Thoracic aorta (tissue), 2 donors: Measurements from ENCODE around the gene MAML2. TPM values are rescaled to one million over a fixed set of nuclear protein-coding genes. Genes with fewer than 3 reads are reported as not detected.

Source experiments
- ATAC-seq: fragments of 150-250 bp; one replicate; pipeline ENCODE4 v1.8.0; 2017; ENCODE audit warnings: low read depth; ENCODE audit not compliant: insufficient number of reproducible peaks, low FRiP score
- DNase-seq: peaks from one replicate; pipeline ENCODE4 v3.0.0-alpha.2; 2020; ENCODE audit warnings: low spot score
- H3K27ac ChIP-seq, 2 donors: fragments of 200-600 bp; sonication (generic); 1 replicate in 1 of 2; 2 replicates in 1 of 2; pipeline ENCODE4 v1.5.1; 2016; ENCODE audit warnings: mild to moderate bottlenecking in 2 of 2, moderate library complexity in 2 of 2
- H3K27me3 ChIP-seq: fragments of 200-600 bp; sonication (generic); replicated peaks from 2 replicates; pipeline ENCODE4 v1.6.0; 2016; ENCODE audit warnings: mild to moderate bottlenecking; ENCODE audit not compliant: insufficient read depth
- H3K36me3 ChIP-seq: fragments of 200-600 bp; sonication (generic); one replicate; pipeline ENCODE4 v1.5.1; 2016
- H3K4me1 ChIP-seq, 2 donors: fragments of 200-600 bp; sonication (generic); 1 replicate in 1 of 2; 2 replicates in 1 of 2; pipeline versions ENCODE4 v1.5.1 to v1.6.0; 2016; ENCODE audit warnings: low read depth in 2 of 2, mild to moderate bottlenecking in 1 of 2; ENCODE audit not compliant: control insufficient read depth in 1 of 2
- H3K4me3 ChIP-seq: fragments of 200-600 bp; sonication (generic); 2 replicates; pipeline ENCODE4 v1.5.1; 2016; ENCODE audit warnings: mild to moderate bottlenecking
- H3K9me3 ChIP-seq: fragments of 200-600 bp; sonication (generic); 2 replicates; pipeline ENCODE4 v1.5.1; 2016
- CTCF ChIP-seq: fragments of 200-600 bp; sonication (generic); IDR thresholded peaks from one replicate; pipeline ENCODE4 v1.5.1; 2019; ENCODE audit warnings: antibody characterized with exemption
- total RNA-seq, 2 donors: library from RNA; depleted of rRNA; stranded (reverse); fragments of >200 nt; gene quantifications; one replicate each; pipeline versions ENCODE4 v1.1.0 to v1.2.3, GENCODE V29; 2016

The MAML2 gene
- total RNA-seq, 2 donors from 2014 or later: 23.4 to 29.6 TPM

- TF ChIP-seq CTCF: no peak
- no peaks in the 10 kb centered on the region for H3K27me3 ChIP-seq
- peaks cover 14 to 75% of the 10 kb centered on the region in 2 donors for H3K4me1 ChIP-seq
- no peaks in the 10 kb centered on the region for H3K36me3 ChIP-seq
- H3K9me3 ChIP-seq: no peaks in the 10 kb centered on the region
- DNase-seq: no peak
- H3K4me3 ChIP-seq: peak overlapping the region; percentile 34
- peak overlapping the region; percentile 64 to 65 for H3K27ac ChIP-seq
- ATAC-seq: peak; percentile 72
Observed at GRCh38 chr11:96162816-96163499, 180.0 kb downstream of the MAML2 start.

GRCh38 chr11:96161307-96162089 is 181.5 kb downstream of the MAML2 start:
- Histone ChIP-seq H3K4me3 (no peak overlapping the region), H3K27ac (peak overlapping the region; percentile 64 to 65), H3K9me3 (no peaks in the 10 kb centered on the region), H3K36me3 (no peaks in the 10 kb centered on the region), H3K27me3 (no peaks in the 10 kb centered on the region), H3K4me1 (peaks cover 20 to 75% of the 10 kb centered on the region in 2 donors)
- no peak for ATAC-seq
- TF ChIP-seq CTCF: no peak
- no peak for DNase-seq

- Histone ChIP-seq H3K4me3 (no peak overlapping the region), H3K9me3 (no peaks in the 10 kb centered on the region), H3K27me3 (no peaks in the 10 kb centered on the region), H3K4me1 (peaks cover 23 to 75% of the 10 kb centered on the region in 2 donors), H3K27ac (peak overlapping the region; percentile 64 to 65), H3K36me3 (no peaks in the 10 kb centered on the region)
- no peak for TF ChIP-seq CTCF
- DNase-seq (no peak), ATAC-seq (no peak)
Observed at GRCh38 chr11:96160732-96161306, 182.2 kb downstream of the MAML2 start.

- no peak for TF ChIP-seq CTCF
- Histone ChIP-seq H3K27ac (no peak overlapping the region), H3K4me1 (peaks cover 28 to 78% of the 10 kb centered on the region in 2 donors), H3K4me3 (no peak overlapping the region), H3K36me3 (no peaks in the 10 kb centered on the region), H3K27me3 (no peaks in the 10 kb centered on the region), H3K9me3 (no peaks in the 10 kb centered on the region)
- ATAC-seq (no peak), DNase-seq (no peak)
Observed at GRCh38 chr11:96159968-96160367, 183.0 kb downstream of the MAML2 start.

- Histone ChIP-seq H3K27me3 (no peaks in the 10 kb centered on the region), H3K36me3 (no peaks in the 10 kb centered on the region), H3K9me3 (no peaks in the 10 kb centered on the region), H3K4me3 (no peak overlapping the region), H3K4me1 (peaks cover 28 to 74% of the 10 kb centered on the region in 2 donors), H3K27ac (peak overlapping the region; percentile 10 to 20)
- ATAC-seq: no peak
- no peak for DNase-seq
- no peak for TF ChIP-seq CTCF
Observed at GRCh38 chr11:96158126-96158525, 184.9 kb downstream of the MAML2 start.
